HEK293T (cell line): ENCODE measurements around the gene INSM1.

Experiments used
- ARNT ChIP-seq: fragments of 450-650 bp; IDR thresholded peaks from 2 replicates; pipeline ENCODE4 v1.6.1; 2017; ENCODE audit warnings: mild to moderate bottlenecking
- BHLHE40 ChIP-seq: fragments of 450-650 bp; IDR thresholded peaks from 2 replicates; pipeline ENCODE4 v1.6.1; 2016; ENCODE audit warnings: mild to moderate bottlenecking, moderate library complexity, borderline replicate concordance
- ELF4 ChIP-seq: fragments of 450-650 bp; IDR thresholded peaks from 2 replicates; pipeline ENCODE4 v1.6.1; 2017; ENCODE audit warnings: antibody characterized with exemption
- FOXK2 ChIP-seq: fragments of 450-650 bp; IDR thresholded peaks from 2 replicates; pipeline ENCODE4 v1.6.1; 2016; ENCODE audit warnings: mild to moderate bottlenecking
- HDGF ChIP-seq: fragments of 450-650 bp; IDR thresholded peaks from 2 replicates; pipeline ENCODE4 v1.6.1; 2017; ENCODE audit warnings: antibody characterized with exemption, borderline replicate concordance
- LEF1 ChIP-seq: fragments of 450-650 bp; IDR thresholded peaks from 2 replicates; pipeline ENCODE4 v1.6.1; 2017; ENCODE audit warnings: mild to moderate bottlenecking, borderline replicate concordance
- SP1 ChIP-seq: fragments of 450-650 bp; IDR thresholded peaks from 2 replicates; pipeline ENCODE4 v1.6.1; 2017
- SUZ12 ChIP-seq: fragments of 450-650 bp; IDR thresholded peaks from 2 replicates; pipeline ENCODE4 v1.6.1; 2016; ENCODE audit warnings: mild to moderate bottlenecking

DNA sequence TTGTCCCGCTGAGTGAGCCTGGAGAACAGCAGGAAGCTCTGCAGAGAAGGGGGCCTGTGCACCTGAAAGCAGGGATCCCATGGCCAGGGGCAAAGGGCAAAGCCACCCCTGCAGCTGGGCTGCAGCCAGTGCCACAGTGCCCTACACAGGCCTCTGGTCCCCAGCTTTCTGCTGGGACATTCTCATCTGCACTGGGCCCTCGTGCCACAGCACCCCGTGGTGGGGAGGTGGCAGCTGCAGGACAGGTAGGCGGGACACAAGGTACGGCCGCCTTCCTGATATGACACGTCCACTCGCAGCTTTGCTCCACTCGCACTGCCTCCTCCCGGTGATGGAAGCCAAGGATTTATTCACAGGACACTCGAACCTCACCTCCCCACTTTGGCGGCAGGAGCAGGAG, 27.2 kb downstream of the INSM1 start:
- TF ChIP-seq FOXK2 (no peak), LEF1 (no peak), SP1 (no peak), ARNT (no peak), SUZ12 (no peak), BHLHE40 (no peak), HDGF (no peak), ELF4 (no peak)
